Measurements from ENCODE around the gene C1orf198. TPM values are rescaled to one million over a fixed set of nuclear protein-coding genes. Genes with fewer than 3 reads are reported as not detected.

C1orf198 gene
- total RNA-seq, 1 donor from 2014 or later = 225 TPM

DNA sequence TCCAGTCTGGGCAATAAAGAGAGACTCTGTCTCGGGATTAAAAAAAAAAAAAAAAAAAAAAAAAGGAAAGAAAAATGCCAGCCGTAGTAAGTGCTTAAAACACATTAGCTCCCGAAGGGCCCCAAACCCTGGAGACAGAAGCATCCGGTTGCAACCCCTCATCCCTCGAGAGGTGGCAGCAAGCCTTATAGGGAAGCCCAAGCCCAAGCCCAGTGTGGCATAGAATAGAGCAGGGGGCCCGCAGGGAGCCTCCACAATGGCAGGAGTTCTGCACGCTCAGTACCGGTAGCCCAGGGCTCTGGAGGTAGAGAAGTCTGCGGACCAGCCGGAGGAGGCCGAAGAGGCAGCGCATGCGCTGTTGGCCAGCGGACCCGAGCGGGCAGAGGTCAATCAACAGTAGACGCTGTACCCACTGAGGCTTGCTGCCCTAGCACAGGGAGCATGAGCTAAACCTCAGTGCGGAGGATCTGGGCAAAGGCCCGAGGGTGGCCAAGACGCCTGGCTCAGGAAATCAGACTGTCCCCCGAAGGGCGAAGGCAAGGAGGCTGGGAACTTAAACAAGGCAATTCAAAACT is 34.1 kb upstream of the C1orf198 start:
- DNase-seq (ENCODE audit: low spot score in 2 of 2) = no peak
- intact Hi-C loops (cut with DNase I) = no loop called here
- H3K27me3 ChIP-seq = no peaks in the 10 kb centered on the region
- H3K27ac ChIP-seq = no peak overlapping the region
- no peaks in the 10 kb centered on the region for H3K9me3 ChIP-seq
- peaks cover 3 to 4% of the 10 kb centered on the region in 2 donors for H3K36me3 ChIP-seq
- H3K4me3 ChIP-seq = no peak overlapping the region
- H3K4me1 ChIP-seq = peaks cover 0 to 18% of the 10 kb centered on the region in 2 donors
- TF ChIP-seq, protein P1, sequence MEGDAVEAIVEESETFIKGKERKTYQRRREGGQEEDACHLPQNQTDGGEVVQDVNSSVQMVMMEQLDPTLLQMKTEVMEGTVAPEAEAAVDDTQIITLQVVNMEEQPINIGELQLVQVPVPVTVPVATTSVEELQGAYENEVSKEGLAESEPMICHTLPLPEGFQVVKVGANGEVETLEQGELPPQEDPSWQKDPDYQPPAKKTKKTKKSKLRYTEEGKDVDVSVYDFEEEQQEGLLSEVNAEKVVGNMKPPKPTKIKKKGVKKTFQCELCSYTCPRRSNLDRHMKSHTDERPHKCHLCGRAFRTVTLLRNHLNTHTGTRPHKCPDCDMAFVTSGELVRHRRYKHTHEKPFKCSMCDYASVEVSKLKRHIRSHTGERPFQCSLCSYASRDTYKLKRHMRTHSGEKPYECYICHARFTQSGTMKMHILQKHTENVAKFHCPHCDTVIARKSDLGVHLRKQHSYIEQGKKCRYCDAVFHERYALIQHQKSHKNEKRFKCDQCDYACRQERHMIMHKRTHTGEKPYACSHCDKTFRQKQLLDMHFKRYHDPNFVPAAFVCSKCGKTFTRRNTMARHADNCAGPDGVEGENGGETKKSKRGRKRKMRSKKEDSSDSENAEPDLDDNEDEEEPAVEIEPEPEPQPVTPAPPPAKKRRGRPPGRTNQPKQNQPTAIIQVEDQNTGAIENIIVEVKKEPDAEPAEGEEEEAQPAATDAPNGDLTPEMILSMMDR (IDR thresholded peaks at IDR 0.05) = no peak

- TF ChIP-seq, protein P1 (IDR thresholded peaks at IDR 0.05) = no peak
- Histone ChIP-seq H3K4me1 (peaks cover 0 to 22% of the 10 kb centered on the region in 2 donors), H3K27ac (no peak overlapping the region), H3K36me3 (no peaks in the 10 kb centered on the region), H3K9me3 (no peaks in the 10 kb centered on the region), H3K4me3 (no peak overlapping the region), H3K27me3 (no peaks in the 10 kb centered on the region)
- no peak for DNase-seq (ENCODE audit: low spot score in 2 of 2)
- intact Hi-C loops (cut with DNase I) = no loop called here
Observed at GRCh38 chr1:230901671-230902070, 33.4 kb upstream of the C1orf198 start.

DNA sequence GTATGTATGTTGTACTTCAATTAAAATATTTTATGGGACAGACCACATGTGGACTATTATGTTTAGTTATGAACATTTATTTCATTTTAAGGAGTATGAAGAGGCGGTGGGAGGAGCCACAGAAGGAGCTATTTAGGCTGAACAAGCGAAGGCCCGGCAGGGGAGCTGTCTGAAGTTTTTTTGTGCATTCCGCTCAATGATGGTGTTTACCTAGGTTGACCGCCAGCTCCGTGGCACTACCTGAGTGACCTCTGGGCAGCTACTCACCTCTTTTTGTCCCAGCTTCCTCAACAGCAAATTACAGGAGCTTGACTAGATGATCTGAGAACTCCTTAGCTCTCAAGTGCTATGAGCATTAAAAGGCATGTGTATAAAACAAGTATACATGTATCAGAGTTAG is 32.7 kb upstream of the C1orf198 start:
- H3K4me3 ChIP-seq = no peak overlapping the region
- no peak for DNase-seq (ENCODE audit: low spot score in 2 of 2)
- no peaks in the 10 kb centered on the region for H3K36me3 ChIP-seq
- no peaks in the 10 kb centered on the region for H3K27me3 ChIP-seq
- intact Hi-C loops (cut with DNase I) = no loop called here
- peak overlapping the region in 1 of 2 donors; percentile 6 for H3K27ac ChIP-seq
- TF ChIP-seq, protein P1 (IDR thresholded peaks at IDR 0.05) = no peak
- H3K4me1 ChIP-seq = peaks cover 0 to 24% of the 10 kb centered on the region in 2 donors
- H3K9me3 ChIP-seq = no peaks in the 10 kb centered on the region

DNA sequence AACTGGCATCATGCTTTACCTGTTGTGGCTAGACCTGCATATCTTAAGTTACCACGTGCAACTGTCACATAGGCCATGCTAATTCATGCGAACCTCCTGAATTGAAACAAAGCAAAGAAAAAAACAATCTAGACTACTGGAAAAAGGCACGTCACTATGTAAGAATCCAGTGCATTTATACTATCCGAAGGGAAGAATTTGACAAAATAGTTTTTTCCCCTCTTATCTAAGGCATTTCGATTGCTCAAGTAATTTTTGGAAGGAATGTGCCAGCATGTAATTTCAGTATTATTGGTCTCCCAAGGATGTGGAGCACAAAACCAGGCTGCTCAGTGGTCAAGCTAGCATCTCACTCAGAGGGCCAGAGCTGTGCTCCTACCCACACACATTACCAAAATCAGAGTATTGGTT is 31.5 kb upstream of the C1orf198 start:
- Histone ChIP-seq H3K4me3 (no peak overlapping the region), H3K27ac (peak overlapping the region in 1 of 2 donors; percentile 34), H3K9me3 (no peaks in the 10 kb centered on the region), H3K36me3 (no peaks in the 10 kb centered on the region), H3K4me1 (peaks cover 0 to 21% of the 10 kb centered on the region in 2 donors), H3K27me3 (no peaks in the 10 kb centered on the region)
- peak in 1 of 2 donors; percentile 73 for DNase-seq (ENCODE audit: low spot score in 2 of 2)
- intact Hi-C loops (cut with DNase I) = loop anchor here (2.0 kb wide), 1 partner anchor 75 kb away; no protein-coding TSS in a partner anchor
- TF ChIP-seq, protein P1 (IDR thresholded peaks at IDR 0.05) = no peak

DNA sequence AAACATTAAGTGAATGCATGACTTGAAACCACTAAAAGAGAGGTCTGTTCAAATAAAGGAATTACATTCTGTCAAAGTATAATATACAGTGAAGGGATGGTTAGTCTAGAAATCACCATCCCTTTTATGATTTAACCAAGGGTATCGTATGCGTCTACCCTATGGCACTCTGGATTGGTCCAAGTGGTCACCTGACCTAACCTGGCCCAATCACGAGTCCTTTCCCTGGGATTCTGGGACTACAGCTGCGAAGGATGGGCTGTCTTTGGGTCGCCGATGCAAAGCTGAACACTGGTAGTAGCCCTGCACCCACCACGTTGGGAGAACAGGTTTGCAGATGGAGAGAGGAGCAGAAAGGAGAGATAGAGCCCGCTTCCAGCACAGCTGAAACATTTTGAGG is 30.4 kb upstream of the C1orf198 start:
- TF ChIP-seq, protein P1 (IDR thresholded peaks at IDR 0.05) = no peak
- intact Hi-C loops (cut with DNase I) = loop anchor here (2.0 kb wide), 1 partner anchor 74 kb away; no protein-coding TSS in a partner anchor
- no peak overlapping the region for H3K27ac ChIP-seq
- H3K4me3 ChIP-seq = no peak overlapping the region
- H3K9me3 ChIP-seq = no peaks in the 10 kb centered on the region
- no peaks in the 10 kb centered on the region for H3K27me3 ChIP-seq
- H3K4me1 ChIP-seq = peaks cover 0 to 21% of the 10 kb centered on the region in 2 donors
- no peak for DNase-seq (ENCODE audit: low spot score in 2 of 2)
- no peaks in the 10 kb centered on the region for H3K36me3 ChIP-seq
